ENCODE data around the gene GATAD2A. TPM values are rescaled to one million over a fixed set of nuclear protein-coding genes. Genes with fewer than 3 reads are reported as not detected.

GATAD2A gene
- total RNA-seq, 1 experiment from 2014 or later: 189 TPM

DNA sequence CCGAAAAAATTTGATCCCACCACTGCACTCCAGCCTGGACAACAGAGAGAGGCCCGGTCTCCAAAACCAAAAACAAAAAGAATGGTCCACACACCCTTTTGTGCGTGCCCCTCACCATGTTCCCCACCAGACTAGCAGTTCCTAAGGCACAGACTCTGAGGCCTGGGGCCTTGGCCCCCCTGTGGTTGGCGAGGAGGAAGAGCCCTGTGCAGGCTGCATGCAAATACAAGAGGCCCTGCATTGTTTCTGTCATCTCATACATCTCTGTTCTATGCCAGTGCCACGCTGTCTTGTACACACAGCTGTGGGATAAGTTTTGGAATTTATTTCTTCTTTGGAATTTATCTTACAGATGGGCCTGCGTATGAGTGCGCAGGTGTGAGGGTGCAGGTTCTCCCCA lies 118.6 kb downstream of the GATAD2A start:
- Mint-ChIP-seq H3K4me3 (no peak overlapping the region), H3K36me3 (ENCODE audit: insufficient read depth in 1 of 3, low read depth in 3 of 3) (peaks cover 19 to 65% (median 57%) of the 10 kb centered on the region in 3 experiments)

More for the DNA sequence above, 118.6 kb downstream of the GATAD2A start:
- no peak overlapping the region for H3K9ac ChIP-seq (ENCODE audit: extremely low read depth, insufficient read length, low read length)
- H3K9me3 ChIP-seq (ENCODE audit: control insufficient read depth, low read depth, low read length): peaks cover 5% of the 10 kb centered on the region
- no peak overlapping the region for H3K23ac ChIP-seq (ENCODE audit: insufficient read length, low read depth, low read length)
- Mint-ChIP-seq H3K4me1 (peaks cover 8 to 14% of the 10 kb centered on the region in 2 experiments), H3K27ac (peak overlapping the region in 1 of 3 experiments; percentile 68; a peak in 1 of 7 replicates), H3K27me3 (ENCODE audit: low read depth) (no peaks in the 10 kb centered on the region), H3K9me3 (peaks cover 3 to 4% of the 10 kb centered on the region in 2 experiments; a peak in 3 of 5 replicates)
- H2AFZ ChIP-seq (ENCODE audit: low read length): no peak overlapping the region
- H3K27ac ChIP-seq (ENCODE audit: insufficient read length, low read depth, low read length): no peak overlapping the region
- no peaks in the 10 kb centered on the region for H4K20me1 ChIP-seq (ENCODE audit: control insufficient read depth, insufficient read depth, insufficient read length)
- TF ChIP-seq, protein P1, sequence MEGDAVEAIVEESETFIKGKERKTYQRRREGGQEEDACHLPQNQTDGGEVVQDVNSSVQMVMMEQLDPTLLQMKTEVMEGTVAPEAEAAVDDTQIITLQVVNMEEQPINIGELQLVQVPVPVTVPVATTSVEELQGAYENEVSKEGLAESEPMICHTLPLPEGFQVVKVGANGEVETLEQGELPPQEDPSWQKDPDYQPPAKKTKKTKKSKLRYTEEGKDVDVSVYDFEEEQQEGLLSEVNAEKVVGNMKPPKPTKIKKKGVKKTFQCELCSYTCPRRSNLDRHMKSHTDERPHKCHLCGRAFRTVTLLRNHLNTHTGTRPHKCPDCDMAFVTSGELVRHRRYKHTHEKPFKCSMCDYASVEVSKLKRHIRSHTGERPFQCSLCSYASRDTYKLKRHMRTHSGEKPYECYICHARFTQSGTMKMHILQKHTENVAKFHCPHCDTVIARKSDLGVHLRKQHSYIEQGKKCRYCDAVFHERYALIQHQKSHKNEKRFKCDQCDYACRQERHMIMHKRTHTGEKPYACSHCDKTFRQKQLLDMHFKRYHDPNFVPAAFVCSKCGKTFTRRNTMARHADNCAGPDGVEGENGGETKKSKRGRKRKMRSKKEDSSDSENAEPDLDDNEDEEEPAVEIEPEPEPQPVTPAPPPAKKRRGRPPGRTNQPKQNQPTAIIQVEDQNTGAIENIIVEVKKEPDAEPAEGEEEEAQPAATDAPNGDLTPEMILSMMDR (conservative IDR thresholded peaks at IDR 0.05): no peak
- no peak for DNase-seq
- no peak overlapping the region for H2BK15ac ChIP-seq (ENCODE audit: low read depth, low read length)
- no peak overlapping the region for H3K56ac ChIP-seq (ENCODE audit: insufficient read length, low read depth, low read length)
- no peak overlapping the region for H2BK5ac ChIP-seq (ENCODE audit: insufficient read length, low read length)
- H4K5ac ChIP-seq (ENCODE audit: insufficient read length, low read depth, low read length): no peak overlapping the region
- no peak overlapping the region for H3K4ac ChIP-seq (ENCODE audit: low read depth, low read length)
- H3K18ac ChIP-seq (ENCODE audit: insufficient read length, low read depth, low read length): no peak overlapping the region
- peaks cover 12% of the 10 kb centered on the region for H3K79me1 ChIP-seq (ENCODE audit: insufficient read depth, low read depth, low read length, poor library complexity, severe bottlenecking)
- H3K23me2 ChIP-seq (ENCODE audit: insufficient read length, low read depth, low read length, poor library complexity, severe bottlenecking): no peaks in the 10 kb centered on the region
- WGBS (ENCODE audit: extremely low coverage, insufficient read length, low lambda C conversion rate): no CpG with 5 or more reads among the region's 7 CpGs
- no peaks in the 10 kb centered on the region for H3K4me1 ChIP-seq (ENCODE audit: insufficient read depth, low read length)
- H4K8ac ChIP-seq (replicated peaks; ENCODE audit: insufficient read length, low read depth, low read length): no peak overlapping the region
- H2BK120ac ChIP-seq (ENCODE audit: low read depth, low read length, poor library complexity, severe bottlenecking): no peak overlapping the region
- H2BK20ac ChIP-seq (ENCODE audit: low read depth, low read length, poor library complexity, severe bottlenecking): no peak overlapping the region
- no peak overlapping the region for H2BK12ac ChIP-seq (ENCODE audit: insufficient read length, low read depth, low read length)
- H3K79me2 ChIP-seq (ENCODE audit: insufficient read depth, low read length): peaks cover 4% of the 10 kb centered on the region; the same call in 1 of the 2 replicates
- H3K27me3 ChIP-seq (ENCODE audit: insufficient read depth, low read length): no peaks in the 10 kb centered on the region
- H3T11ph ChIP-seq (ENCODE audit: low read length): no peak overlapping the region
- H3K14ac ChIP-seq (ENCODE audit: insufficient read depth, low read length): no peak overlapping the region
- no peak overlapping the region for H3K4me2 ChIP-seq (ENCODE audit: insufficient read depth, insufficient read length, low read length)
- no peak overlapping the region for H2AK5ac ChIP-seq (ENCODE audit: insufficient read length, low read length)
- H4K91ac ChIP-seq (ENCODE audit: insufficient read length, low read depth, low read length): no peak overlapping the region
